OCI-M1 (cell line): ENCODE data around the gene CALN1.

Source experiments
- DNase-seq: peaks from one replicate; lab custom pipeline; 2025; lab: John Stamatoyannopoulos, UW

Gene CALN1

DNA sequence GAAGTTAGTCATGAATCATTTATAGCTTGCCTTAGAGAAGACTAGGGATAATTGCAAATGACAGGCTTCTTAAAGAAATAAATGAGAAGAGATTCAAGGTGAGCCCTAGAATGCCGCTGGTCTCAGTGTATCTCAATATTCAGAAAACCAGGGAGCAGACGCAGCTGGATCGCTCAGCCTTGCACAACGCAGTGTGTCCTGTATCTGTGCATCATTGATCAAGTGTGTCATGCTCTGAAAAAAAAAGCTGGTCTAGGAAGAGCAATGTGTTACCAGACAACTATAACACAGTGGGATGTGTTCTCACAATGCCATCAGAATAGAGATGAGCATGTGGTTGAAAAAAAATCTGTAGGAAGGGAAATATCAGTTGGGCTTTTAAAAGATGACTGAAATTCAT lies 230.1 kb downstream of the CALN1 start:
- no peak for DNase-seq

DNA sequence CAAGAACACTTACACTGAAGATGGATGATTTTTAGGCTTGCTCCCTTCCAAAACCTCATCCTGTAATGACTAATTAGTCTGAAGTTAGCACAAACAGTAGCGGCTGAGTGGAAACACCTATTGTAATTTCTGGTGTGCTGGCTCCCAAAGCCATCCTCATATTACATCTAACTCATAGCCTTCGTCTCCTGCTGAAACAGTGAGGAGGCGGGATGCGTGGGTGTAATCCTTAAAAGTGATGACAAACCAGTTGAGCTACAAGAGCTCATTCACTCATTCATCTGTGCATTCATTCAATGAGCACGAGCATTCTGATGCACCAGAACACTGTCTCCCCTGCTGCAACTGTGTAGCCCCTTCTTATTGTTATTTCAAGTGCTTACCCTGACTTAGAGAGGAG lies 235.3 kb downstream of the CALN1 start:
- DNase-seq: no peak

DNA sequence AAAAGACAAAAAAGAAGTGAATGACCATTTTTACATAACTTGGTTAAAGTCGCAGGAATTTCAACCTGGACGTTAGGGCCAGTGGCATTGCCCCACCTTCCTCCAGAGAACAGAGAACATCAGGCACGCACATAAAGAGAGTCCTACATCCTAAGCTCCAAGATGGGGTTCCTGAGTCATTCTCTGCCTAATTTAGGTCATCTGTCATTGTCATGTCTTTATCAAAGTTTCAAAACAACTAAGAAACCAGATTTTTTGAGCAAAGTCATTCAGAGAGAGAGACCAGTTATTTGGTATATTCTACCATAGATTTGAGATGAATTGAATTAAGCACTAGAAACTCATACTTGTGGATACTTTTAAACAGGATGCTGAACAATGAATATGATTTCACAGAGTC lies 241.7 kb downstream of the CALN1 start:
- no peak for DNase-seq

DNA sequence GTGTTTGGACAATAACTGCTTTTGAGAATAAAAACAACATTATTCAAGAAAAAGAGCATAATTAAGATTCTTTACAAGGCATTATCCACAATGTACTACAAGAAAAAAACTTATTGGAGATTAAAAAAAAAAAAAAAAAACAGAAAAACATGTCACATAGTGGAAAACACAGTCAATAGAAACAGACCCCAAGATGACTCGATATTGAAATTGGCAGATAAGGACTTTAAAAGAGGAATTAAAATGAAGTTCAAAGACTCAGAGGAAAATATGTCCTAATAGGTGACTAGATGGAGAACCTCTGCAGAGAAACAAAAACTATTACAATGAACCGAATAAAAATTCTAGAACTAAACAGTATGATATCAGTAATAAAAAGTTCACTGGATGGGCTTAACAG lies 248.9 kb downstream of the CALN1 start:
- no peak for DNase-seq

DNA sequence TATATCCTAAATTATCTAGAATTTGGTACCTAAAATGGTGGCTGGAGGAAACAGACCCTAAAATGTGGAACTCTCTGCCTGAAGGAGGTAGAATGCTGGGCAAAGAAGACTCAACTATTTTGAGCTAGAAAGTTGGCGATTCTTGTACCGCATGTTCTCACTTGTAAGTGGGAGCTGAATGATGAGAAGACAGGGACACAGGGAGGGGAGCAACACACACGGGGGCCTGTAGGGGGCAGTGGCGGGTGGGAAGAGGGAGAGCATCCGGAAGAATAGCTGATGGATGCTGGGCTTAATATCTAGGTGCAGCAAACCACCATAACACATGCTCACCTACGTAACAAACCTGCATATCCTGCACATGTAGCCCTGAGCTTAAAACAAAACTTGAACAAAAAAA lies 250.6 kb downstream of the CALN1 start:
- DNase-seq: peak; percentile 18

DNA sequence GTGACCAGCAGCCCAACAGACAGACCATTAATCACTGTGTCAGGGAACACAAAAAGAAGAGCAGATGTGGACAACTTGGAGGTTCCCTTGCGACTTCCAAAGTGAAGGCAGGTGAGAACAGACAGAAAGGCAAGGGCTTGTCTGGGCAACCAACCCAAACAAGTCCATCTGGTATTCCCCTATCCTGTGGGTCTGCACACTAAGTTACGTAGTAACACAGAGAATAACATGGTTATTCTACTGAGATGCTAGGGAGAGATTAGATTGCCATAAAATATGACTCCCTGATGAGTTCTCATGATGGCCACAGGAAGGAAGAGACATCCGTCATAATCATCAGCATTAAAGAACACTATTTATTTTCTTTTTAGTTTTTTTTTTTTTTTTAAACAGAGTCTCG lies 252.2 kb downstream of the CALN1 start:
- no peak for DNase-seq

DNA sequence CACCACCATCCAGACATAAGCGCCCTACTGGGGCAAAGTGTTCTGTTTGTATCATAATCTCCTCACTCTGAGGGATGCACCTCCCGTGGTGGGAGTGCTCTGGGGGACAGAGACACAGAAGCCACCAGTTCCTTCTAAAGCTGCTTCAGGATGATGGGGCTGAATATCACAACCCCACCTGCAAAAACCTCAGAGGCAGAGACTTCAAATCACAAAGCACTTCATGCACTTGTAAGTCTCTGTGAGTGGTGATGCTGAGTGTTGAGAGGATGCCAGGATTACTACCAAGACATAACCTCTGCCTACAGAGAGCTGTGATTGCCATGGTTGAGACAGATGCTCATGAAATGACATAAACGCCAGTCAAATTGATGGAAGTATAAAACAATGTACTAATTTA lies 255.5 kb downstream of the CALN1 start:
- no peak for DNase-seq

DNA sequence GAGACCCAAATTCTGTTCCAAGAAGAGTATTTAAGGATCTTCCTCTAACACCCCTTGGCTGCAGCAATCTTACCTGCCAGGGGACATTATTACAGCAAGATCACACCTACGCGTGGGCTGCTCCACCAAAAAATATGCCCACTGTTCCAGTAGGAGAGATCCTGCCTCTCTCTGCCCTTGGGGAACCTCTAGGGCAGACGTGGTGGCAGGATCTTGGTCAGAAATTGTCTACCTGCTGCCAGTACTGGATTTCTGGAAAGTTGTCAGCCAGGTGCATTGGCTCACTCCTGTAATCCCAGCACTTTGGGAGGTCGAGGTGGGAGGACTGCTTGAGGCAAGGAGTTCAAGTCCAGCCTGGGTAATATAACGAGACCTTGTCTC lies 259.0 kb downstream of the CALN1 start:
- no peak for DNase-seq

DNA sequence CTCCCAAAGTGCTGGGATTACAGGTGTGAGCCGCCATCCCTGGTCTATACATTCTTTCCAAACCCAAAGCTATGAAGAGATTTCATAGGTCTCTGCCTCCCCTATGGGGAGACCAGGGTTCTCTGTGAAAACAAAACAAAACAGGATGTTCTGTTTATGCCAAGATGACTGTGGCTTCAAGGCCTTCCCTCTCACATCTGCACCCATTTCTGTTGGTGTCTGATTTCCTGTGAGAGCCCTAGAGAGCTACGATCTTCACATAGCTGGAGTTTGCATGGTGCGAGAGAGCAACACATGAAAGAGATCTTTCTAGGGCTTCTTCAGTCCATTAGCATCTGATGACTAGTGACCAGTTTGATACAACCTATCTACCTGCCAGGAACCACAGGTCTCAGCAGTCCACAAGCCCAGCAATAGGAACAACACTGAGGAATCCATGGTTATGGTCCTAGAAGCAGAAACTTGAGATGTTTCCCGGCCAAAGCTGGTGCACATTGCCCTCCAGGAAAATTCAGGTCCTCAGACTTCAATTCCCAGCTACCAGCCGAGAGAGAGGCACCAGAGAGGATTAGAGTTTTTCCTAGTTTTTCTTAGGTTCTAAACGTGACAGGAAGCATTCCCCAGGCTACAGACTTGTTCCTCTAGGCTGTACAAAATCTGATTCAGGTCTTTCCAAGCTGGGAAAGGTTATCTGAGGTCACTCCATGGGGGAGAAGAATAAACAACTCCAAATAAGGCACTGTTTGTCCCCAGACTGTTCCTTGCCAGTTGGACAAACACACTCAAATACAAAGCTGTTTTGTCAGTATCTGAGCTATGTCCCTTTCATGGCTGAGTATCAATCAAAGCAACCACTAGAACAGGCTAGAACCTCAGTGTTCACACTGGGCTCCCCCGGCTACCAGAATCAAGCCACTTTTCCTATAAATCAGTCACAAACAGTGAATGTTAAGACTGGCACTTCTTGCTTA lies 259.7 kb downstream of the CALN1 start:
- no peak for DNase-seq

DNA sequence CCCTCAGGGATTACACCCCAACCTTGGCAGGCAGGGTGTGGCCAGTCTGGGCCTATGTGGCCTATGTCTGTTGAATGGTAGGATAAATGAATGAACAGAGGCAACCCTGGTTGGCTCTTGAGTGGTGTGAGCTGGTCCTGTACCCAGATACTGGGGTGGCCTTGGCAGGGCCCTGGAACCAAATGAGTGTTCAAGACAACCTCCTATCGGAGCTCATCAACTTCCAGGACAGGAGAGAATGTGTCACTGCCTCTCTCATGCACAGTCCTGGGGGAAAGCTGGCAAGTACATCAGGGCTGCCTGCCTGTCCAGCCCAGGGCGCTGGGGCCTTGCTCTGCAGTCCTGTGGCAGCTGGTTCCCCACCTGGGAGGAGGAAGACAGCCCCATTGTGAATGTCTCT lies 271.6 kb downstream of the CALN1 start:
- no peak for DNase-seq

DNA sequence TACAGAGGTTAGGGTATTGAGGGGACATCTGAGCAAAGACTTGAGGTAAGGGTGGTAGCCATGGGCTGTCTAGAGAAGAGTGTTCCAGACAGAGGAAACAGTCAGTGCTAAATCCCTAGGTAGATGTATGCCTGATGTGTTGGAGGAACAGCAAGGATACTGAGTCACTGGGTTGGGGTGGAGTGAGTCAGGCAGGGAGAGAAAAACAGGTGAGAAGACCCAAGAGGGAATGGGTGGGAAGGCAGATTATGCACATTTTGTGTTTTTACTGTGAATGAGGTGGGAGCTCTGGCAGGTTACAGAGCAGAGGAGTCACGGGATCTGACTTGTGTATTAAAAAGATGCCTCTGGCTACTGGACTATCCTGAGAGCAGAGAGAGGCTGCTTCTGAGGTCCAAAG lies 285.0 kb downstream of the CALN1 start:
- DNase-seq: no peak

DNA sequence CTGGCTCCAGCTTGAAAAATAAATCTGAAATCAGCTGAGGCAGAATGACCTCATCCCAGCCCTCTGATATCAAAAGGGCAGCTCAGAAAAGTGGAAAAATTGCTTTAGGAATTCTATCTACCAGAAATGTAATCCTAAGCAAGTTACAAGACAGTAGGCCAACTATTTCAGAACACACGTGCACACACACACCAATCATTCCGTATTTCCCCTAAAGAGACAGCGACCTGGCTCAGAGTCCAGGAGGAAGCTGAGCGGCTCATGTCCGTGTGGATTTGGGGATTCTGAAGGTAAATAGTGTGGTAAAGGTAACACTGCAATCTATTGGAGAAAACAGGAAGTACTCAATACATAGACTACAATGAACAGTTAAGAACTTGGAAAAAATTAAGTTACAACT lies 288.2 kb downstream of the CALN1 start:
- DNase-seq: no peak

DNA sequence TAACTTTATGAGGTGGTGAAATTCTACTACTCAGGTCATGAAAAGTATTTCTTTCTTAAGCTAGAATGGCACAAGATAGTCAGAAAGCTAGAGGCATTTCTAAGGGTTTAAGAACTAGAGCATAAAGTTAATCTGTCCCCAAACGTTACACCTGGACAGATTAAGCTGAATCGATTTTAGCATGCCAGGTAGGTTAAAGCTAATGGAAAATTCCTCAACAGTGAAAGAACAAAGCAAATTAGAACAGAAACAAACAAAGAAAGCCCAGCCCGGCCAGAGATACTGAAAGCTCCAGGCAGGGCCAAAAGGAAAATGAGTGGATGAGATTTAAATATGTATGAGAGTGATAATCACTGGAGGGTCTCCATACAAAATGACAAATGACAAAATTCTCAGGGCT lies 293.8 kb downstream of the CALN1 start:
- DNase-seq: no peak

DNA sequence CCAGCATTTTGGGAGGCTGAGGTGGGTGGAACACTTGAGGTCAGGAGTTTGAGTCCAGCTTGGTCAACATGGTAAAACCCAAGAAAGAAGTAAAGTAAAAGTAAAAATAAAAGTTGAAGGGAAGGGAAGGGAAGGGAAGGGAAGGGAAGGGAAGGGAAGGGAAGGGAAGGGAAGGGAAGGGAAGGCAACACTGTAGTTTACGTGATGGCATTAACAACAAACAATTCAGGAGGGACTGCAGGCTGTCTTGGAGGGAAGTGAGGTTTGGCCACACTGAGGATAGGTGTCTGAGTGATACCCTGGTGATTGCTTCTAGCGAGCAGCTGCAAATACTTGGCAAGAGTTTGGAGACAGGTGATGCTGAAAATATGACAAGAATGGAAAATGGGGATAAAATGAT lies 298.0 kb downstream of the CALN1 start:
- no peak for DNase-seq

DNA sequence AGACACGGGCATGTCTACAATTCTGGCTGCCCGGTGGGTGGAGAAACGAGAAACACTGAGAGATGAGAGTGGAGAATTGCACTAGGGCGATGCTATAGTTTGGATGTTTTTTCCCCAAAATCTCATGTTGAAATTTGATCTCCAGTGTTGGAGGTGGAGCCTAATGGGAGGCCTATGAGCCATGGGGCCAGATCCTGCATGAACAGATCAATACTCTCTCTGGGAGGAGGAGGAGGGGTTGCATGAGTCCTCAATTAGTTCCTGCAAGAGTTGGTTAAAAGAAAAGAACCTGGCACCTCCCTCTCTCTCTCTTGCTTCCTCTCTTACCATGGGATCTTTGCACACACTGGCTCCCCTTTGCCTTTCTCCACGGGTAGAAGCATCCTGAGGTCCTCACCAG lies 299.1 kb downstream of the CALN1 start:
- no peak for DNase-seq

DNA sequence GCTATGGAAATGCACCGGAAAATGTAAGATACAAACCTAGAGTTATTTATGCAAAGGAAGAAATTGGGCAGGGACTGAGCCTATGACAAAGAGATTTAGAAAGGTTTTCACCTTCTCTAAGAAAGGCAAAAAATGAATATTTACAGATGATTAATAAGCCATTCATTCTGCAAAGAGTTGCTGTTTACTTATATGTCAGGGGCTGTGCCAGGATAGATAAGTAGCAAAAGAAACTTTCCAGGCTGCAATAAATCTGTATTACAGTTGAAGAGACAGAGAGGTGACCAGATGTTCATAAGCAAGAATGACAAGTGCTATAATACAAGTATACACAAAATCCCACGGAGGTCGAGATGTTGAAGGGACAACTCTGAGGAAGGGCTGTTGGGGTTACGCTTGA lies 299.6 kb downstream of the CALN1 start:
- no peak for DNase-seq

DNA sequence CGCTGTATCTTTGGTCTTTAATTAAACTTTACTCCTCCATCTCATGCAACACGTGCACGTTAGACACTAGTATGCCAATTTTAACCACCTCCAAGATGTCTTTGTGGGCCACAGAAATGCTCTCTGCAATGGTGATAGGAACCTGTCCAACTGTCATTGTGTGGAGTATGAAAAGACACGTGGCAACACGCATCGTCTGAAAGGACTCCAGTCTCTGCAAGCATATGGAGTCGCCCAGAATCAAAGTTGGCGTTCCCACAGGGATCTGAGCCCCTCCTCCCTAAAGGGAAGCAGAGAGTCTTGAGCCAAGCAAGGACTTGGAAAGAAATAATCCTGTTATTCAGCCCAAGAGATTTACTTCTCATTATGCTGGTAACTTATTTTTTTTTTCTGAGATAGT lies 301.1 kb downstream of the CALN1 start:
- no peak for DNase-seq

DNA sequence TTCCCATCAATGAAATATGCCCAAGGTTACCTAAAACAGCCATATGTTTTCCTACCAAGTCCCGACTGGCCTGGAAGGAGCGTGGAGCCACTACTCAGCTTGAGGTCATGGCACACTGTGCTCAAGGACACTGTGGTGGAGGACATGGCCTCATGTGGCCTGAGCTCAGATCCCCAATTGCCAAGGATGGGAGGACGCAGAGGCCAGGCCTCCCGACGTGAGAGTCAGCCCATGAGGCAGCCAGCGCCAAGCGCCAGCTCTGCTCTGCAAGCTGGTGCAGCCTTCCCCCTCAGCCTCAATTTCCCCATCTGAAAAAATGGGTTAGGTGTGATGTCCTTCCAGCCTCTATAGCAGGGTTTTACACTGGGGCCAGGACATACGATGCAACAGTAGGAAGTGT lies 302.6 kb downstream of the CALN1 start:
- no peak for DNase-seq

DNA sequence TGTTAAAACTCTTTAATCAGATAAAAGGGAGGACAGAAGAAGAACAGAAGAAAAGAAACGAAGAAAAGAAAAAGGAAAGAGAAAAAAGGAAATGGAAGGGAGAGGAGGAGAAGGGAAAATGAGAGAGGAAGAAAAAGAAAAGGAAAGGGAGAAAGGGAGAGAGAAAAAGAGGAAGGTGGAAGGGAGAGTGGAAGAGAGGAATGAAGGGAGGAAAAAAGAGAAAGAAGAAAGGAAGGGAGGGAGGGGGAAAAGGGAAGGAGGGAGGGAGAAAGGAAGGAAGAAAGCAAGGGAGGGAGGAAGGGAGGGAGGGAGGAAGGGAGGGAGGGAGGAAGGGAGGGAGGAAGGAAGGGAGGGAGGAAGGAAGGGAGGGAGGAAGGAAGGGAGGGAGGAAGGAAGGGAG lies 305.7 kb downstream of the CALN1 start:
- no peak for DNase-seq

DNA sequence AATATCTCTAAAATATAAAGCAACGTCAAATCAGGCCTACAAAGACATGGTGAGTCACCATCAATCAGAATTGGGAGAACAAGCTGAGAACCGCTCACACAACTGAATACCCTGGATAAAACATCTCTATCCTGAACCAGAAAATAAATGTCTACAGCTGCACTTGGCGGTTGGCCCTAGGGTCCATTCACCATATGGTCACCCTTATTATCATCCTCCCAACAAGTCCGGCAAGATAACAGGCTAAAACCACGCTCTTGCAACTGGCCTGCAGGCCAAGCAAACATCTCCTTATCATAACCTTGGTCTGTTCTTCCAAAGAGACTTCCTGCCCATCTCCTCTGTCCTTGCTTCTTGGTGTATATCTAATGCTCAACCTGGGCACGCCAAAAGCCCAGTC lies 310.7 kb downstream of the CALN1 start:
- no peak for DNase-seq

DNA sequence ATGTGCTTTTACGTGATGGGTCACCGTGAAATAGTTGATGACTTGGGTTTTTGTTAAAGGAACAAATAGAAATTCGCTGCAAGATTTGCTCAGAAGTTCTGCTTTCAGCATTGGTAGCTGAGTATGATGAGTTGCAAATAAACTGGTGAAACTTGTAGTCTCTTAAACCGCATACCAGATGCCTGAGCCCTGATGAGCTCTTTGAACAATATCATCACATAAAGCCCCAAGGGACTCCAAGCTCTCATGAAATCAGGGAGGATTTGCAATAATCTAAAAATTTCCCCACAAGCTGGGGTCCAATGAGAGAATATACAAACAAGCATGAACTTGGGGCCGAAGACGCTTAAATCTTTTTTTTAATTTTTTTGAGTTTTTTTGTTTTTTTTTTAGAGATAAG lies 312.4 kb downstream of the CALN1 start:
- no peak for DNase-seq

DNA sequence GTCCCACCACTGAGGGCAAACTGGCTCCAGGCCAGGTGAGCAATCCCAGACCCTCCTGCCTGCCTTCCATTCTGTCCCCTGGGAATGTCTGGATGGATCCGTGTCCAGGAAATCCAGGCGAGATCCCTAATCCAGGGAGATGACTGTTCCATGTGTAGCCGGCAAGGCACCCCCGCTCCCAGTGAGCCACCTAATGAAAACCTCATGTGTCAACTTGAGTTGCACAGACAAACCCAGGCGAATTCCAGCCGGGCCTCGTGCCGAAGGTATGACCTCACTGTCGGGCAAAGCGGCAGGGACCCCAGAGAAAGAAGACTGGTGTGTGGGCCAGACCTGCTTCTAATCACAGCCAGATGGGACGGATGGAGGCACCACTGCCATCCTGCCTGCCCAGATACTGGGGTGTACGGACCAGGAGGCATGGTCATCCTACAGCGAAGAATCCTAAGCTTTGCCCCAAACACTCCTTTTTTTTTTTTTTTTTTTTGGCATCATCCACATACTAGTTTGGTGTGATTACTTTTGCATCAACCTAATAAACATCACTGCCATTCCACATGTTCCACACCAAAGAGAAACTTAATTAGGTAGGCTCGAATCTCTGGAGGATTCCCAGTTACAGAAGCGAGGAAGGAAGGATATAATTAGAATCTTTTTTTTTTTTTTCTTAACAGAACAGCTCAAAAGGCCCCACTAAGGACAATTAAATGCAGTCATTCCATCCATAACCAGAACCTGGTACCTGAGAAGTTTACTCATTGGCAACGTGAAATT lies 313.1 kb downstream of the CALN1 start:
- no peak for DNase-seq

DNA sequence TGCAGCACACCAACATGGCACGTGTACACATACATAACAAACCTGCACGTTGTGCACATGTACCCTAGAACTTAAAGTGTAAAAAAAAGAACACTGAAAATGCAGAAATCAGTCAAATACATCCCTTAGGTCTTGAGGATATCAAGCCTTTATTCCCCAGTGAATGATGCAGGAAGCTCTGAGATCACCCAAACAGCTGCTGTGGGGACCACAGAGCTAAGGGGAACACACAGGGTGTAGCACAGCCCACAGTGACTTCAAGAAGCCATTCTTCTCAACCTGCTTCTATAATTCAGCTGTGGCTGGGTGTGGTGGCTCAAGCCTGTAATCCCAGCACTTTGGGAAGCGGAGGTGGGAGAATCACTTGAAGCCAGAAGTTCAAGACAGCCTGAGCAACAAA lies 314.9 kb downstream of the CALN1 start:
- DNase-seq: no peak
